Stimulated activated CD4-positive, alpha-beta T cell treated with anti-CD3 and anti-CD28 coated beads, TNF-alpha, amount 100 ng/mL, for 4 hours (primary cell): Measurements from ENCODE around the gene ZNF112.

ENCODE experiments used
- DNase-seq, 3 experiments: peaks; one replicate each; pipeline ENCODE4 v3.0.0-alpha.2; 2020; ENCODE audit warnings: low read depth in 3 of 3

The ZNF112 gene

GRCh38 chr19:44282846-44283245 lies 73.6 kb downstream of the ZNF112 start:
- DNase-seq = no peak

GRCh38 chr19:44280916-44281315 lies 75.6 kb downstream of the ZNF112 start:
- no peak for DNase-seq

GRCh38 chr19:44278181-44278690 lies 78.2 kb downstream of the ZNF112 start:
- no peak for DNase-seq

GRCh38 chr19:44277331-44277730 lies 79.1 kb downstream of the ZNF112 start:
- DNase-seq = no peak
